ENCODE results near the gene GDF2.

- no peak for TF ChIP-seq CTCF (IDR thresholded peaks at IDR 0.05)
- no peak for TF ChIP-seq POLR2AphosphoS5 (IDR thresholded peaks at IDR 0.05; ENCODE audit: insufficient read depth in 1 of 2, low read depth in 1 of 2)
These were observed 14.9 kb upstream of the GDF2 start for GRCh38 chr10:47307381-47307780.

Measured in vagina (tissue), 2 donors.